Left ventricle myocardium superior (tissue), 1 donor: ENCODE data around the gene RNF130. TPM values are rescaled to one million over a fixed set of nuclear protein-coding genes. Genes with fewer than 3 reads are reported as not detected.
"Not testable (repeated sequence)": the region's sequence is repeated elsewhere in the genome, so short reads cannot be mapped to it uniquely, and the experiment has no call there.

Experiments
- ATAC-seq: fragments of 200-7000 bp; cut with Tn5 transposase; one replicate; pipeline ENCODE4 v1.9.1; 2020; ENCODE audit warnings: mild to moderate bottlenecking, moderate library complexity
- DNase-seq: peaks from one replicate; pipeline ENCODE4 v3.0.0-alpha.2; 2020
- intact Hi-C: fragments of 100-400 bp; cut with micrococcal nuclease; formaldehyde crosslinking; loops from one replicate; pipeline ENCODE4 v1.11.0; 2022
- total RNA-seq: library from RNA; stranded (reverse); fragmentation: NEBNext Ultra II Directional; extraction: Animal tissue kit (Norgen Biotek cat#: 25700); gene quantifications from one replicate; pipeline ENCODE4 v1.2.1, GENCODE V29; 2021
- donor health status: DM: no; HTN: yes; CAD: no; lungs with severe emphysema.

Gene RNF130
- total RNA-seq, 1 donor from 2014 or later, result 46.8 TPM

- intact Hi-C loops, result loop anchor here (5.0 kb wide), 1 partner anchor 103 kb away; no protein-coding TSS in a partner anchor
- peak; percentile 96 for ATAC-seq
- DNase-seq, result peak; percentile 89
Measured at GRCh38 chr5:180090098-180090768, 18.7 kb upstream of the RNF130 start.

DNA sequence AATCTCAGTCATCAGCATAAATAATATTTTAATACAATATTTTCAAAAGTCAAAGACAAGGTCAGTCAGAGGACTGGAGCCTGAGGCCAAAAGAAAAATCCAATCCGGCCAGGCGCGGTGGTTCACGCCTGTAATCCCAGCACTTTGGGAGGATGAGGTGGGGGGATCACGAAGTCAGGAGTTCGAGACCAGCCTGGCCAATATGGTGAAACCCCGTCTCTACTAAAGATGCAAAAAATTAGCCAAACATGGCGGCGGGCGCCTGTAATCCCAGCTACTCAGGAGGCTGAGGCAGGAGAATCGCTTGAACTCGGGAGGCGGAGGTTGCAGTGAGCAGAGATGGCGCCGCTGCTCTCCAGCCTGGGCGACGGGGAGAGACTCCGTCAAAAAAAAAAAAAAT is 18.1 kb upstream of the RNF130 start:
- intact Hi-C loops, result loop anchor here (5.0 kb wide), 1 partner anchor 102 kb away; no protein-coding TSS in a partner anchor
- not testable (repeated sequence) for ATAC-seq, DNase-seq

DNA sequence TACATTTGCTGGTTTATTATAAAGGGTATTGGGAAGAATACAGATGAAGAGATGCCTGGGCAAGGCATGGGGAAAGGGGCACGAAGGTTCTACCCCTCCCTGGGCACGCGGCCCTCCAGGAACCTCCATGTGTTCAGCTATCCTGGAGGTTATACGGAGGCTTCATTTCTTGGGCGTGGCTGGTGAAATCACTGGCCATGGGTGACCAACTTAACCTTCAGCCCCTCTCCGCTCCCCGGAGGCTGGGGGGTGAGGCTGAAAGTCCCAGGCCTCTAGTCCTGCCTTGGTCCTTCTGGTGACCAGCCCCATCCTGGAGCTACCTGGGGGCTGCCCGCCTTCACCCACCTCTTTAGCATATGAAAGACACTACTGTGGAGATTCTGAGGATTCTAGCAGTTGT is 17.0 kb upstream of the RNF130 start:
- ATAC-seq, result no peak
- intact Hi-C loops, result no loop called here
- DNase-seq, result no peak

GRCh38 chr5:180086816-180087399 is 15.3 kb upstream of the RNF130 start:
- DNase-seq (no peak), ATAC-seq (no peak)
- intact Hi-C loops, result no loop called here

GRCh38 chr5:180085837-180086236 is 14.3 kb upstream of the RNF130 start:
- DNase-seq, result no peak
- intact Hi-C loops, result no loop called here
- no peak for ATAC-seq

DNA sequence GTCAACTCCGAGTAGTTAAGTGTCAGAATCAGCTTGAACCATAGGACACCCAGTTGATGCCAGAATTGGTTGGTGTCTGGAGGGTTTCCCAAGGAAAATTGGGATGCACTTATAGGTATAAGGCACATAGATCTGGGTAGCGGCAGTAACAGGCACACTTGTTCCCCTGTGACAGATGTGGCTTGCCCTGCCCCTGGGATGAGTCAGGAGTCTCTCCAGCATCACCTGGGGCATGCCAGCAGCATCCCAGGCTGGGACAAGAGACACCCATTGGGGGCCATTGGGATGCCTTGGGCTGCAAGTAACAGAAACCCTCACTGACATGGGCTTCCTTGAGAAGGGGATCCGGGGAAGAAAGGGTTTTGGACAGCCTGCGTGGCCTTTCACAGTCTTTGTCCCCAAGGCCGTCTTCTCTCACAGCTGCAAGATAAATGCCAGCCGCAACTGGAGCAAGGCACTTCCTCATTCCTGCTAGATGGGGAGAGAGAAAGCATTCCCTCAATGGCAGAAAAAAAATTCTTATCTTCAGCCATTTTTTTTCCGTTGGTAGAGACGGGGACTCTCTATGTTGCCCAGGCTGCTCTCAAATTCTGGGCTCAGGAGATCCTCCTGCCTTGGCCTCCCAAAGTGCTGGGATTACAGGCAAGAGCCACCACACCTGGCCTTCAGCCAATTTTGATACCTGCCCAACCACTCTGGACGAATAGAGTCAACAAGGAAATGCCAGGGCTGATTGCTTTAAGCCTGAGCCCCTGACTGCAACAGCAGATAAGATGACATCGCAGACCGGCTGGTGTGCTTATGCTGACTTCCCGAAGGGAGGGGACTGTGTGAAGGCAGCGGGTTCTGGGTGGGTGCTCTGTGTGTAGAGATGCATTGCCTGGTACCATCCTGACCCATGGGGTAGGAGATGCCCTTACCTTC is 13.3 kb upstream of the RNF130 start:
- DNase-seq (no peak), ATAC-seq (peak; percentile 19)
- intact Hi-C loops, result no loop called here

DNA sequence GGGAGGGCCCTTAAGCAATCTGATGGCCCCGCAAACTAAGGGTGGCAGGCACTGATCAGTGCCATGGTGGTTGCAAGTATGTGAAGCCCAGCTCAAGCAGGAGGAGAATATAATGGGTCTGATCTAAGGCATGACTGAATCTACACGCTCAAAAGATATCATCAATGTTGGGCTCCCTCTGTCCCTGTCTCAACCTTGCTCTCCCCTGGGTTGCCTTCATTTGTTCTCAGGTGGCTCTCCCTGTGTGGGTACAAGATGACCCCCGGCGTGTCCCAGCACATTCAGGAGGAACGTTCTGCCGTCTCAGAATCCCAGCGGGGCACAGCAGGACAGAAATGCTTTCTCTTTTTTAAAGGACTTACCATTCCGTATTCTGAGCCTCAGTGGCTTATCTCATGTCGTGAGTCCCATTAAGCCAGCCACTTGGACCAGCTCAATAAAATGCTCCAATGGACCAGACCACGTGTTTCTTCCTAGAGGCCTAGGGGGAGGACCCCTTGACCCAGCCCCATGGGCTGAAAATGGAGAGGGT is 12.0 kb upstream of the RNF130 start:
- intact Hi-C loops, result no loop called here
- ATAC-seq (no peak), DNase-seq (no peak)

- DNase-seq, result no peak
- ATAC-seq, result no peak
- intact Hi-C loops, result no loop called here
Measured at GRCh38 chr5:180082633-180083420, 11.3 kb upstream of the RNF130 start.

GRCh38 chr5:180081481-180081880 is 9.9 kb upstream of the RNF130 start:
- ATAC-seq (no peak), DNase-seq (no peak)
- intact Hi-C loops, result no loop called here

DNA sequence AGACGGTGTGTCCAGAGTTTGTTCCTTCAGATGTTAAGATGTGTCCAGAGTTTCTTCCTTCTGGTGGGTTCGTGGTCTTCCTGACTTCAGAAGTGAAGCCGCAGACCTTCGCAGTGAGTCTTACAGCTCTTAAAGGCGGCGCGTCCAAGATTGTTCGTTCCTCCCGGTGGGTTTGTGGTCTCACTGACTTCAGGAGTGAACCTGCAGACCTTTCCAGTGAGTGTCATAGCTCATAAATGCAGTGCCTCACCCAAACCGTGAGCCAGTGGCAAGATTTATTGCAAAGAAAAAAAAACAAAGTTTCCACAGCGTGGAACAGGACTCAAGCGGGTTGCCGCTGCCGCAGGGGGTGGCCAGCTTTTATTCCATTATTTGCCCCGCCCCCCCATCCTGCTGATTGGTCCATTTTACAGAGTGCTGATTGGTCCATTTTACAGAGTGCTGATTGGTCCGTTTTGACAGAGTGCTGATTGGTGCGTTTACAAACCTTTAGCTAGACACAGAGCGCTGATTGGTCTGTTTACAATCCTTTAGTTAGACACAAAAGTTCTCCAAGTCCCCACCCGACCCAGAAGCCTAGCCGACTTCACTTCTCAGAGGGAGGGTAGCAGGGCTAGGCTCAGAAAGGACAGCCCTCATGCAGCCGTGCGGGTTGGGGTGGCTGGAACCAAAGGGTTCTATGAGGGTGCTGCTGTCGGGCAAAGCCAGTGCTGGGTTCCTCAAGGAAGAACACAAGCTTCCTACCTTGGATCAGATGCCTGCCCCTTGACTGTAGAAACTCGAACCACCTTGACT is 9.1 kb upstream of the RNF130 start:
- DNase-seq (no peak), ATAC-seq (no peak)
- intact Hi-C loops, result no loop called here

GRCh38 chr5:180079702-180080466 is 8.3 kb upstream of the RNF130 start:
- ATAC-seq (no peak), DNase-seq (no peak)
- intact Hi-C loops, result no loop called here

- DNase-seq, result no peak
- intact Hi-C loops, result no loop called here
- no peak for ATAC-seq
Measured at GRCh38 chr5:180078348-180078747, 6.8 kb upstream of the RNF130 start.

- ATAC-seq, result no peak
- DNase-seq, result no peak
- intact Hi-C loops, result no loop called here
Measured at GRCh38 chr5:180077594-180078284, 6.2 kb upstream of the RNF130 start.

DNA sequence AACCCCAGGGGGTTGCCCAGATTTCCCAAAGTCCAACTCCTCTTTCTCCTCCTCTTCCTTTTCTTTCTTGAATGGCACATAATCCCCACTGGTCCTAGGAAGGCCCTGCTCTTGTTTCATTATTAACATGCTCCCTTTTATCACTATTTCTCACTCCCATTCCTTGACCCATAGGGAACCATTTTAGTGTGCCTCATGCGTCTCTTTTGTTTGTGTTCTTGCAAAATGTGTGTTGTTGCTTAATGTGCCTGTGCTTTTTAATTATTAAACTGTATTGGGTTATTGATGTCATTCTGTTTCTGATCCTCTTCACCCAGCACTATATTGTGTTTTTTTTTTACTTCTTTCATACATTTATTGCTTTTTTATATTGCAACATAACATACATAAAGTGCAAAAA is 4.1 kb upstream of the RNF130 start:
- no peak for ATAC-seq
- no peak for DNase-seq
- intact Hi-C loops, result no loop called here

- ATAC-seq, result no peak
- no peak for DNase-seq
- intact Hi-C loops, result no loop called here
Measured at GRCh38 chr5:180074462-180074861, 2.9 kb upstream of the RNF130 start.

DNA sequence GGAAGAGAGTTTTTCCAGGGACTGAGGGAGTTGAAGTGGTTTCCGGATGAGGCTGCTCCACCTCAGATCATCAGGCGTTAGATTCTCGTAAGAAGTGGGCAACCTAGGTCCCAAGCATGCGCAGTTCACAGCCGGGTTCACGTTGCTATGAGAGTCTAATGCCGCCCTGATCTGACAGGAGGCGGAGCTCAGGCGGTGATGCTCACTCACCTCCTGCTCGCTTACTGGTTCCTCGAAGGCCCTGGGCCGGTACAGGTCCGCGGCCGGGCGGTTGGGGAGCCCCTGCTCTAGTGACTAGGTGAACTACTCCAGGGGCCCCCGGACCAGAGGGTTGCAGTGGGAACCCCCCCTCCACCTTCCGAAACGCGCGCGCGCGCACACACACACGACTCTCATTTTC is 997 bp upstream of the RNF130 start:
- intact Hi-C loops, result no loop called here
- peak; percentile 44 for DNase-seq

GRCh38 chr5:180072256-180072548 is 643 bp upstream of the RNF130 start:
- ATAC-seq, result no peak
- intact Hi-C loops, result no loop called here
- no peak for DNase-seq

More for the DNA sequence above, 997 bp upstream of the RNF130 start:
- ATAC-seq, result no peak
